ENCODE results near the gene MBP. TPM values are rescaled to one million over a fixed set of nuclear protein-coding genes. Genes with fewer than 3 reads are reported as not detected.
"Not testable (repeated sequence)": the region's sequence is repeated elsewhere in the genome, so short reads cannot be mapped to it uniquely, and the experiment has no call there.

Gene MBP
- total RNA-seq, 1 donor from 2014 or later, result 2.0 TPM

DNA sequence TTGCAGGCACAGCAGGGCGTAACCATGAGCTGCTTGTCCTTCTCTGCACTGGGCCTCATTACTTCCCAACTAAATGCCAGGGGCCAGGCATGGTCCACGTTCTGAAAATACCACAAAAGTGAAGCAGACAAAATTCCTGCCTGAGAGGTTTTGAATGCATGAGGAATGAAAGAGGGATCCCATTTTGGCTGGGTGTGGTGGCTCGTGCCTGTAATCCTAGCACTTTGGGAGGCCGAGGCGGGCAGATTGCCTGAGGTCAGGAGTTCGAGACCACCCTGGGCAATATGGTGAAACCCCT, 139.5 kb downstream of the MBP start:
- peaks cover 21% of the 10 kb centered on the region for H3K4me1 Mint-ChIP-seq
- H3K36me3 Mint-ChIP-seq (ENCODE audit: low read depth), result no peaks in the 10 kb centered on the region
- peaks cover 2% of the 10 kb centered on the region for H3K27me3 Mint-ChIP-seq (ENCODE audit: low read depth)
- DNase-seq (ENCODE audit: low read depth, low spot score), result no peak
- H3K9me3 Mint-ChIP-seq, result no peaks in the 10 kb centered on the region
- H3K4me3 Mint-ChIP-seq, result no peak overlapping the region
- TF ChIP-seq, protein P1, sequence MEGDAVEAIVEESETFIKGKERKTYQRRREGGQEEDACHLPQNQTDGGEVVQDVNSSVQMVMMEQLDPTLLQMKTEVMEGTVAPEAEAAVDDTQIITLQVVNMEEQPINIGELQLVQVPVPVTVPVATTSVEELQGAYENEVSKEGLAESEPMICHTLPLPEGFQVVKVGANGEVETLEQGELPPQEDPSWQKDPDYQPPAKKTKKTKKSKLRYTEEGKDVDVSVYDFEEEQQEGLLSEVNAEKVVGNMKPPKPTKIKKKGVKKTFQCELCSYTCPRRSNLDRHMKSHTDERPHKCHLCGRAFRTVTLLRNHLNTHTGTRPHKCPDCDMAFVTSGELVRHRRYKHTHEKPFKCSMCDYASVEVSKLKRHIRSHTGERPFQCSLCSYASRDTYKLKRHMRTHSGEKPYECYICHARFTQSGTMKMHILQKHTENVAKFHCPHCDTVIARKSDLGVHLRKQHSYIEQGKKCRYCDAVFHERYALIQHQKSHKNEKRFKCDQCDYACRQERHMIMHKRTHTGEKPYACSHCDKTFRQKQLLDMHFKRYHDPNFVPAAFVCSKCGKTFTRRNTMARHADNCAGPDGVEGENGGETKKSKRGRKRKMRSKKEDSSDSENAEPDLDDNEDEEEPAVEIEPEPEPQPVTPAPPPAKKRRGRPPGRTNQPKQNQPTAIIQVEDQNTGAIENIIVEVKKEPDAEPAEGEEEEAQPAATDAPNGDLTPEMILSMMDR (conservative IDR thresholded peaks at IDR 0.05), result no peak
- peak overlapping the region; percentile 32 for H3K27ac Mint-ChIP-seq (ENCODE audit: unreplicated experiment)

DNA sequence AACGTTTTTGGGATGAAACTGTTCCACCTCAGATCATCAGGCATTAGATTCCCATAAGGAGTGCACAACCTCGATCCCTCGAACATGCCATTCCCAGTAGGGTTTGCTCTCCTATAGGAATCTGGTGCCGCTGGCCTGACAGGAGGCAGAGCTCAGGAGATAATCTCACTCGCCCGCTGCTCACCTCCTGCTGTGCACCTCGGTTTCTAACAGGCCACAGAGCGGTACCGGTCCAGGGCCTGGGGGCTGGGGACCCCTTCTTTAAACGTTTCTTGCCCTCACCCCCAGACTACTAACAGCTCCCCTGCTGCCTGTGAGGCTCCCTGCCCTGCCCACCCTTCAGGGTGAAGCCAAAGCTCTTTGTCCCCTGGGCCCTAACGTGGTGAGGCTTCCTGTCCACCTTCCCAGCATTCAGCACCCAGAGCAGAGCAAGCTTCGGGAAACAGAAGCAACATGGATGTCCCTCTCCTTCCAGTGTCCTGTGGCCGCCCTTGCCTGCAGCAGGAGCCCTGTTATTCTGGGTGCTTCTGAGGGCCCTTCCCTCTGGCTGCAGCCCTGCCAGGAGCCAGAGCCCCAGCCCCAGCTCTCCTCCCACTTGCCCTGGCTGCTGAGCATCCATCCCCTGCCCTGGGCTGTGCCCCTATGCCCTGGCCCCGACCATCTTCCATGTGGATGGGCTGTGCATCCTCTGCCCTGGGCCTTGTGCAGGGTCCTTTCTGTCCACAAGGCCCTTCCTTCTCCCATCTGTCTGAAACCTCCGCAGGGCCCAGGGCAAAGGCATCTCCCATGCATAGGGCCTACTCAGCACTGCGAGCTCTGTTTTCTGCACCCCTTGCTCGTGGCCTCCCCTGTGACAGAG, 140.1 kb downstream of the MBP start:
- no peaks in the 10 kb centered on the region for H3K9me3 Mint-ChIP-seq
- TF ChIP-seq, protein P1 (conservative IDR thresholded peaks at IDR 0.05), result no peak
- peaks cover 19% of the 10 kb centered on the region for H3K4me1 Mint-ChIP-seq
- no peak overlapping the region for H3K4me3 Mint-ChIP-seq
- H3K27ac Mint-ChIP-seq (ENCODE audit: unreplicated experiment), result peak overlapping the region; percentile 32
- no peaks in the 10 kb centered on the region for H3K36me3 Mint-ChIP-seq (ENCODE audit: low read depth)
- H3K27me3 Mint-ChIP-seq (ENCODE audit: low read depth), result peaks cover 2% of the 10 kb centered on the region
- no peak for DNase-seq (ENCODE audit: low read depth, low spot score)

DNA sequence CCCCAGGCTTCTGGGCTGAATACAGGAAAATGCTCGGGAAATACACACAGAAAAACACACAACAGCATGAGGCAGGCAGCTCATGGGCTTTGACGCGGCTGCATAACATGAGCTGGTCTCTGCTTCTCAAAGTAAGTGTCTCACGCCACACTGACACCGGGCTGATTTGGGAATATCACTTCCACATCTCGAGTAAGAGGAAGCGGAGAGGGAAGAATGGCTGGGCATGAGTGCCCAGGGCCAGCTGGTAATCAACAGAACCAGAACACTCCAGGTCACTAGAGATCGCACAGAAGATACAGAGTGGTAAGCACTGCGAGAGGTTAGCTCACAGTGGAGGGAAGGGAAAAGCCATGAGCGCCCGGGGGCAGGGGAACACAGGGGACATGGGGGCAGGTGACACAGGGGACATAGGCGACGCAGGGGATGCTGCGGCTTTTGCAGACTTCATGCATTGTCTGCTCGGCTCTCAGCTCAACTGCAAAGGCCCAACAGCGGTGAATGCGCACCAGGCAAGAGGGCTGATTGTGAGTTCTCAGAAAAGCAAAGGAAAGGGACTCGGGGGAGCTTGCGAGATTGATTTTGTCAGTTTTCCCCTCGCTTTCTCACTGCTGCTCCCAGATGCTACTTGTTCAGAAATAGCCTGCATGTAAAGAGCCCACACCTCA, 141.4 kb downstream of the MBP start:
- Mint-ChIP-seq H3K4me1 (peaks cover 7% of the 10 kb centered on the region), H3K27ac (ENCODE audit: unreplicated experiment) (no peak overlapping the region), H3K4me3 (no peak overlapping the region)

DNA sequence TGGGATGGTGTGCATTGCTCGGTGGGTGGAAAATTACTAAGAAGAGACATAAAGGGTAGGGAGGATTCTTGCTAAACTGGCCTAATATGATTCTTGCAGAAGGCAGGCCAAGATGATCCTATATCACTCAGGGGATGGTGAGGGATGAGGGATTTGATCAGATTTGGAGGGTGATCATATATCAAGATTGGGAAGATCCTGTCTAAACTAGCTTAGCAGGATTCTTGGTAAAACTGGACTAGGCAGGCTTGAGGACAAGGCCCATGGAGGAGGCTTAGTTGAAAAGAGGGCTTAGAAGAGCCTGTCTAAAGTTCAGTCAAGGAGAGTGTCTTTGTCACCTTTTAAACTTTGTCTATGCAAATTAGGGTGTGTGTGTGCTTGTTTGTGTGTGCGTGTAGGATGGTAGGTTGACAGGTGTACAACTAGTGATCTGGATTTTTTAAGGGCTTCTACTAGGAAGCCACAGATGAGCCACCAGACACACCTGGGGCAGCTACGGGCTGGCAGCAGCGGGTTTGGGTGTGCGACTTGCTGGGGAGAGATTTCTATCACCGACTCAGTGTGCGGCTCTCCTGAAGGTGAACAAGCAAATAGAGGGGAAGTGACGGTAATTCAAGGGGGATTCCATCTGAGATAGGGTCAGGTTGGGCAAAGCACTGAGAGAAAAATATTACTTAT, 142.1 kb downstream of the MBP start:
- not testable (repeated sequence) for H3K4me3 Mint-ChIP-seq; H3K9me3 Mint-ChIP-seq; H3K4me1 Mint-ChIP-seq; H3K27ac Mint-ChIP-seq (ENCODE audit: unreplicated experiment); DNase-seq (ENCODE audit: low read depth, low spot score); H3K27me3 Mint-ChIP-seq (ENCODE audit: low read depth); H3K36me3 Mint-ChIP-seq (ENCODE audit: low read depth)

More for the DNA sequence above, 141.4 kb downstream of the MBP start:
- DNase-seq (ENCODE audit: low read depth, low spot score), result no peak
- peaks cover 2% of the 10 kb centered on the region for H3K27me3 Mint-ChIP-seq (ENCODE audit: low read depth)
- TF ChIP-seq, protein P1 (conservative IDR thresholded peaks at IDR 0.05), result no peak
- no peaks in the 10 kb centered on the region for H3K36me3 Mint-ChIP-seq (ENCODE audit: low read depth)
- no peaks in the 10 kb centered on the region for H3K9me3 Mint-ChIP-seq

DNA sequence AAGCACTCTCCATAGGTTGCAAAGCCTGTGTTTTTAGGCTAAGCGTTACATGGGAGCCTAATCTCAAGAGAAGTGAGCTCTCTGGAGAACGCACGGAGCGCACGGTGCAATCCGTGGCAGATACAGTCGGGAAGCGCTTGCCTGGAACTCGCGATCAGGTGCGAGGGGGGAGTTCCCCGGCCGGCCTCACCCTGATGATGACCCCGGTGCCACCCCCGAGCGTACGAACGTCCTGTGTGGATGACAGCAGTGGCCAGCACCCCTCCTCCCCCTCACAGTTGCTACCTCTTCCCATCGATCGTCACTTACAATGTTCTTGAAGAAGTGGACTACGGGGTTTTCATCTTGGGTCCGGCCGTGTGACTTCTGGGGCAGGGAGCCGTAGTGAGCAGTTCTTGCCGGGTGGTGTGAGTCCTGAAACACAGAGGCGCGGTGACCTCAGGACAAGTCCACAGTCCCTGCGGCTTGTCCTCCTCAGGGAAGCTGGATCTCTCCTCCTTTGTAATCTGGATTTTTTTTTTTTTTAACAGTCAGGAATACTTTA, 142.9 kb downstream of the MBP start:
- no peaks in the 10 kb centered on the region for H3K4me1 Mint-ChIP-seq
- H3K36me3 Mint-ChIP-seq (ENCODE audit: low read depth), result no peaks in the 10 kb centered on the region
- H3K27me3 Mint-ChIP-seq (ENCODE audit: low read depth), result peaks cover 2% of the 10 kb centered on the region
- no peak overlapping the region for H3K4me3 Mint-ChIP-seq
- no peaks in the 10 kb centered on the region for H3K9me3 Mint-ChIP-seq
- H3K27ac Mint-ChIP-seq (ENCODE audit: unreplicated experiment), result no peak overlapping the region
- DNase-seq (ENCODE audit: low read depth, low spot score), result no peak
- TF ChIP-seq, protein P1 (conservative IDR thresholded peaks at IDR 0.05), result no peak
